Endodermal cell (in vitro differentiated cells): ENCODE measurements around the gene KISS1. TPM values are rescaled to one million over a fixed set of nuclear protein-coding genes. Genes with fewer than 3 reads are reported as not detected.

ENCODE experiments used
- DNase-seq: peaks from one replicate; pipeline ENCODE4 v3.0.0-alpha.2; 2017
- H3K27ac ChIP-seq: 2 replicates; pipeline ENCODE4 v1.5.1; 2013; ENCODE audit warnings: mild to moderate bottlenecking, low read depth, low read length, moderate library complexity
- H3K27me3 ChIP-seq: 2 replicates; pipeline ENCODE4 v1.6.1; 2013; ENCODE audit warnings: mild to moderate bottlenecking, low read length, moderate library complexity; ENCODE audit not compliant: insufficient read depth, control insufficient read depth, poor library complexity, severe bottlenecking
- H3K36me3 ChIP-seq: 2 replicates; pipeline ENCODE4 v1.7.0; 2013; ENCODE audit warnings: mild to moderate bottlenecking, low read length, moderate library complexity; ENCODE audit not compliant: control insufficient read depth, insufficient read depth
- H3K4me1 ChIP-seq: one replicate; pipeline ENCODE4 v1.7.0; 2013; ENCODE audit warnings: low read length; ENCODE audit not compliant: control insufficient read depth, insufficient read depth
- H3K4me3 ChIP-seq: 2 replicates; pipeline ENCODE4 v1.5.1; 2013; ENCODE audit warnings: mild to moderate bottlenecking, low read length, moderate library complexity
- H3K9ac ChIP-seq: 2 replicates; pipeline ENCODE4 v1.6.1; 2013; ENCODE audit warnings: mild to moderate bottlenecking, low read length, moderate library complexity; ENCODE audit not compliant: poor library complexity, severe bottlenecking; ENCODE audit errors: extremely low read depth
- H3K9me3 ChIP-seq: 2 replicates; pipeline ENCODE4 v1.6.1; 2013; ENCODE audit warnings: mild to moderate bottlenecking, low read length, moderate library complexity; ENCODE audit not compliant: control insufficient read depth
- H3K27ac Mint-ChIP-seq: 2 replicates; pipeline ENCODE4 v1.8.0; 2020; ENCODE audit warnings: mixed read lengths
- H3K27me3 Mint-ChIP-seq: 2 replicates; pipeline ENCODE4 v1.8.0; 2021; ENCODE audit warnings: mild to moderate bottlenecking, mixed read lengths; ENCODE audit not compliant: insufficient read depth
- H3K36me3 Mint-ChIP-seq: 2 replicates; pipeline ENCODE4 v1.8.0; 2020; ENCODE audit warnings: low read depth, mixed read lengths
- H3K4me1 Mint-ChIP-seq: 2 replicates; pipeline ENCODE4 v1.8.0; 2020; ENCODE audit warnings: mixed read lengths
- H3K4me3 Mint-ChIP-seq: 2 replicates; pipeline ENCODE4 v1.8.0; 2020; ENCODE audit warnings: mild to moderate bottlenecking, moderate library complexity, mixed read lengths
- H3K9me3 Mint-ChIP-seq: 2 replicates; pipeline ENCODE4 v1.8.0; 2020; ENCODE audit warnings: mild to moderate bottlenecking, mixed read lengths
- CTCF ChIP-seq: fragments of 200-600 bp; sonication (generic); conservative IDR thresholded peaks from 2 replicates; pipeline ENCODE4 v1.5.0; 2021; ENCODE audit warnings: antibody characterized with exemption, mild to moderate bottlenecking
- WGBS, 2 experiments: methylation state at CpG; one replicate each; pipeline versions ENCODE4 v1.1.5 to v1.1.7; 2013; ENCODE audit warnings: missing lambda C conversion rate in 2 of 2, mixed read lengths in 1 of 2; ENCODE audit not compliant: insufficient coverage in 1 of 2, insufficient read length in 1 of 2; 5-methylcytosine and 5-hydroxymethylcytosine counted together
- total RNA-seq, 2 donors: library from RNA; stranded (reverse); fragmentation: NEBNext Ultra II Directional in 1 of 2; extraction: Animal tissue kit (Norgen Biotek cat#: 25700) in 1 of 2; gene quantifications; 2 replicates in 1 of 2; 3 replicates in 1 of 2; pipeline ENCODE4 v1.2.1, GENCODE V29; 2021

The KISS1 gene
- total RNA-seq, 2 donors from 2014 or later, result not detected

GRCh38 chr1:204186597-204186996 is 9.7 kb downstream of the KISS1 start:
- H3K9ac ChIP-seq, result no peak overlapping the region
- no peaks in the 10 kb centered on the region for H3K36me3 ChIP-seq
- Mint-ChIP-seq H3K4me1 (no peaks in the 10 kb centered on the region), H3K27me3 (peaks cover 49% of the 10 kb centered on the region), H3K9me3 (no peaks in the 10 kb centered on the region), H3K27ac (no peak overlapping the region), H3K4me3 (no peak overlapping the region), H3K36me3 (no peaks in the 10 kb centered on the region)
- TF ChIP-seq CTCF, result no peak
- no peak overlapping the region for H3K27ac ChIP-seq
- H3K4me1 ChIP-seq, result no peaks in the 10 kb centered on the region
- DNase-seq, result no peak
- H3K4me3 ChIP-seq, result no peak overlapping the region
- peaks cover 48% of the 10 kb centered on the region for H3K27me3 ChIP-seq
- H3K9me3 ChIP-seq, result no peaks in the 10 kb centered on the region
- 92 to 95% methylated on average over 10 of the region's 10 CpGs for WGBS, 2 experiments

DNA sequence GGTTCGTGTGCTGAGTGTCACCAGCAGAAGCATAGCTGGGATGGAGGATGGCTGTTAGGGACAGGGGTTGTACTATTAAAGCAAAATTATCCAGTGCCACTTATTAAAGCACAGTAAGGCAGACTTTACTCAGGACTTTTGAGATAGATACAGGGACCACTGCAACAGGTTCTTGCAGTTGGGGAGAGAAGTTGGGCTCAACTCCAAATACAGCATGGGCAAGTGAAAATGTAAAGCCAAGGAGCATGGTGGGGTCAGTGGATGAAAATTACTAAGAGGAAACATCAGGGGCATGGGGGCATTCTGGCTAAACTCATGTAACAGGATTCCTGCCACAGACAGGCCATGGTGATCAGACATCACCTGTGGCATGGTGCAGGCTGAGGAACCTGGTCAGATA is 15.2 kb downstream of the KISS1 start:
- no peaks in the 10 kb centered on the region for H3K4me1 Mint-ChIP-seq
- 75% methylated on average over 1 of the region's 1 CpG; no CpG with 5 or more reads in 1 of the 2 experiments for WGBS, 2 experiments
- no peak for TF ChIP-seq CTCF
- Histone ChIP-seq H3K9me3 (peaks cover 9% of the 10 kb centered on the region), H3K27me3 (peaks cover 31% of the 10 kb centered on the region), H3K27ac (no peak overlapping the region), H3K36me3 (no peaks in the 10 kb centered on the region), H3K4me3 (no peak overlapping the region), H3K4me1 (no peaks in the 10 kb centered on the region), H3K9ac (no peak overlapping the region)
- H3K27ac Mint-ChIP-seq, result no peak overlapping the region
- H3K27me3 Mint-ChIP-seq, result peaks cover 13% of the 10 kb centered on the region
- no peaks in the 10 kb centered on the region for H3K36me3 Mint-ChIP-seq
- H3K9me3 Mint-ChIP-seq, result peaks cover 18% of the 10 kb centered on the region
- no peak for DNase-seq
- H3K4me3 Mint-ChIP-seq, result no peak overlapping the region

- peaks cover 18% of the 10 kb centered on the region for H3K9me3 Mint-ChIP-seq
- no peaks in the 10 kb centered on the region for H3K4me1 Mint-ChIP-seq
- no peak for TF ChIP-seq CTCF
- H3K36me3 ChIP-seq, result no peaks in the 10 kb centered on the region
- H3K4me3 ChIP-seq, result no peak overlapping the region
- no peak overlapping the region for H3K27ac ChIP-seq
- no peaks in the 10 kb centered on the region for H3K36me3 Mint-ChIP-seq
- H3K27me3 ChIP-seq, result peaks cover 40% of the 10 kb centered on the region
- no peaks in the 10 kb centered on the region for H3K4me1 ChIP-seq
- H3K4me3 Mint-ChIP-seq, result no peak overlapping the region
- WGBS, 2 experiments, result 64 to 80% methylated on average over 4 to 6 of the region's 6 CpGs
- DNase-seq, result no peak
- H3K27me3 Mint-ChIP-seq, result peaks cover 13% of the 10 kb centered on the region
- peaks cover 9% of the 10 kb centered on the region for H3K9me3 ChIP-seq
- H3K9ac ChIP-seq, result no peak overlapping the region
- H3K27ac Mint-ChIP-seq, result no peak overlapping the region
Measured at GRCh38 chr1:204180133-204180532, 16.2 kb downstream of the KISS1 start.
